HEK293 (cell line): ENCODE measurements around the gene XPNPEP2.

Experiments
- CTCF ChIA-PET: fragments of 350-600 bp; formaldehyde crosslinking; extraction: SDS; loops from one replicate; lab custom pipeline; 2021; ENCODE audit warnings: antibody characterized with exemption; lab: Yijun Ruan, JAX
- POLR2A ChIA-PET: fragments of 300-600 bp; formaldehyde crosslinking; extraction: SDS; loops from one replicate; lab custom pipeline; 2020; ENCODE audit warnings: antibody characterized with exemption, inconsistent platforms; lab: Yijun Ruan, JAX
- H3K27ac ChIP-seq: fragments of 200-500 bp; sonication (Bioruptor generic); 2 replicates; pipeline ENCODE4 v1.5.1; 2014; ENCODE audit warnings: low read depth, low read length, control low read depth, inconsistent platforms; ENCODE audit errors: extremely low read depth
- H3K36me3 ChIP-seq, 2 experiments: fragments of 200-500 bp in 1 of 2; sonication (Bioruptor generic) in 1 of 2; 1 replicate in 1 of 2; 2 replicates in 1 of 2; pipeline ENCODE4 v1.5.1; 2014 to 2017; ENCODE audit warnings: inconsistent platforms in 2 of 2, low read length in 2 of 2; ENCODE audit not compliant: control insufficient read depth in 2 of 2, insufficient read depth in 1 of 2
- H3K4me1 ChIP-seq: fragments of 200-500 bp; sonication (Bioruptor generic); 2 replicates; pipeline ENCODE4 v1.5.1; 2014; ENCODE audit warnings: mild to moderate bottlenecking, low read length, inconsistent platforms; ENCODE audit not compliant: control insufficient read depth, insufficient read depth
- H3K4me3 ChIP-seq: 2 replicates; pipeline ENCODE4 v1.5.1; 2011; ENCODE audit warnings: low read depth, mild to moderate bottlenecking, control low read depth, low read length, moderate library complexity
- H3K9me3 ChIP-seq: fragments of 200-500 bp; sonication (Bioruptor generic); 2 replicates; pipeline ENCODE4 v1.5.1; 2014; ENCODE audit warnings: low read depth, low read length, inconsistent platforms; ENCODE audit not compliant: control insufficient read depth, insufficient read depth
- ATF2 ChIP-seq: fragments of 450-650 bp; formaldehyde crosslinking; IDR thresholded peaks from 2 replicates; pipeline ENCODE4 v1.5.1; 2016; ENCODE audit warnings: missing biosample characterization, missing genetic modification characterization, low read depth
- HOXA7 ChIP-seq: sonication (generic); formaldehyde crosslinking; IDR thresholded peaks from 2 replicates; pipeline ENCODE4 v1.8.1; 2022; ENCODE audit warnings: missing genetic modification reagents, borderline replicate concordance
- KLF9 ChIP-seq: fragments of 450-650 bp; formaldehyde crosslinking; IDR thresholded peaks from 2 replicates; pipeline ENCODE4 v1.5.1; 2016; ENCODE audit warnings: missing biosample characterization, missing genetic modification characterization, low read depth
- REST ChIP-seq: fragments of 450-650 bp; formaldehyde crosslinking; IDR thresholded peaks from 2 replicates; pipeline ENCODE4 v1.5.1; 2016; ENCODE audit warnings: missing biosample characterization, missing genetic modification characterization
- ZFP69B ChIP-seq: fragments of 450-650 bp; formaldehyde crosslinking; IDR thresholded peaks from 2 replicates; pipeline ENCODE4 v1.5.1; 2016; ENCODE audit warnings: missing biosample characterization, missing genetic modification characterization
- ZNF211 ChIP-seq: fragments of 450-650 bp; formaldehyde crosslinking; IDR thresholded peaks from 2 replicates; pipeline ENCODE4 v1.5.1; 2016; ENCODE audit warnings: low read depth, missing biosample characterization, missing genetic modification characterization
- ZNF223 ChIP-seq: fragments of 450-650 bp; formaldehyde crosslinking; IDR thresholded peaks from 2 replicates; pipeline ENCODE4 v1.5.1; 2016; ENCODE audit warnings: missing biosample characterization, missing genetic modification characterization
- ZNF266 ChIP-seq: fragments of 450-650 bp; formaldehyde crosslinking; IDR thresholded peaks from 2 replicates; pipeline ENCODE4 v1.5.1; 2016; ENCODE audit warnings: missing biosample characterization, missing genetic modification characterization, low read depth
- ZNF274 ChIP-seq, 2 experiments: fragments of 200-500 bp in 1 of 2; fragments of 450-650 bp in 1 of 2; sonication (Bioruptor generic) in 1 of 2; formaldehyde crosslinking in 1 of 2; IDR thresholded peaks; 2 replicates each; pipeline versions ENCODE4 v1.5.1 to v1.6.1; 2014 to 2016; ENCODE audit warnings: borderline replicate concordance in 1 of 2, inconsistent platforms in 1 of 2, low read length in 1 of 2, missing biosample characterization in 1 of 2, missing genetic modification characterization in 1 of 2
- ZNF280C ChIP-seq: fragments of 450-650 bp; formaldehyde crosslinking; IDR thresholded peaks from 2 replicates; pipeline ENCODE4 v1.5.1; 2016; ENCODE audit warnings: missing biosample characterization, missing genetic modification characterization
- ZNF366 ChIP-seq: fragments of 450-650 bp; formaldehyde crosslinking; conservative IDR thresholded peaks from 2 replicates; pipeline ENCODE4 v1.5.1; 2016; ENCODE audit warnings: missing biosample characterization, missing genetic modification characterization
- ZNF510 ChIP-seq: fragments of 450-650 bp; formaldehyde crosslinking; IDR thresholded peaks from 2 replicates; pipeline ENCODE4 v1.5.1; 2018; ENCODE audit warnings: mild to moderate bottlenecking, missing genetic modification characterization, missing biosample characterization; ENCODE audit not compliant: insufficient replicate concordance
- ZNF600 ChIP-seq: fragments of 450-650 bp; formaldehyde crosslinking; IDR thresholded peaks from 2 replicates; pipeline ENCODE4 v1.5.1; 2016; ENCODE audit warnings: missing biosample characterization, missing genetic modification characterization
- ZNF768 ChIP-seq: fragments of 450-650 bp; formaldehyde crosslinking; IDR thresholded peaks from 2 replicates; pipeline ENCODE4 v1.5.1; 2018; ENCODE audit warnings: missing biosample characterization, mild to moderate bottlenecking, missing genetic modification characterization
- ZNF830 ChIP-seq: fragments of 450-650 bp; IDR thresholded peaks from 2 replicates; pipeline ENCODE4 v1.5.0; 2018; ENCODE audit warnings: missing biosample characterization, missing genetic modification characterization, low read depth, mild to moderate bottlenecking, moderate library complexity
- ZSCAN18 ChIP-seq: fragments of 450-650 bp; formaldehyde crosslinking; IDR thresholded peaks from 2 replicates; pipeline ENCODE4 v1.5.1; 2016; ENCODE audit warnings: missing biosample characterization, missing genetic modification characterization
- ZSCAN30 ChIP-seq: fragments of 450-650 bp; IDR thresholded peaks from 2 replicates; pipeline ENCODE4 v1.5.1; 2018; ENCODE audit warnings: missing biosample characterization, mild to moderate bottlenecking, missing genetic modification characterization, moderate library complexity

The XPNPEP2 gene

GRCh38 chrX:129695937-129696336 is 42.8 kb upstream of the XPNPEP2 start:
- ChIA-PET POLR2A (no interaction called here), CTCF (interaction anchor here (1.7 kb wide), 1 partner anchor 30 kb away, joined by 4 read pairs; no protein-coding TSS in a partner anchor)
- H3K9me3 ChIP-seq = no peaks in the 10 kb centered on the region

More at GRCh38 chrX:129695937-129696336, 42.8 kb upstream of the XPNPEP2 start:
- no peaks in the 10 kb centered on the region for H3K4me1 ChIP-seq
- TF ChIP-seq HOXA7 (CRISPR knock-in tag) (no peak), ZFP69B (tag by site-specific recombination) (no peak), ZSCAN18 (tag by site-specific recombination) (no peak), ZSCAN30 (tag by site-specific recombination) (no peak), ZNF211 (tag by site-specific recombination) (no peak), ZNF830 (tag by site-specific recombination) (no peak), ZNF280C (tag by site-specific recombination) (no peak), ZNF768 (tag by site-specific recombination) (no peak), KLF9 (tag by site-specific recombination) (no peak), ATF2 (no peak), ZNF223 (no peak), ZNF274 (IDR thresholded peaks at IDR 0.05; ENCODE audit: low read length) (no peak), ZNF274 (tag by site-specific recombination; IDR thresholded peaks at IDR 0.05; ENCODE audit: borderline replicate concordance) (no peak), ZNF510 (tag by site-specific recombination) (no peak), ZNF366 (tag by site-specific recombination) (no peak), ZNF266 (no peak), ZNF600 (tag by site-specific recombination) (no peak), REST (tag by site-specific recombination) (no peak)
- no peak overlapping the region for H3K4me3 ChIP-seq
- H3K27ac ChIP-seq = no peak overlapping the region
- no peaks in the 10 kb centered on the region for H3K36me3 ChIP-seq
